OCI-LY7 (cell line): ENCODE data around the gene CDK14. TPM values are rescaled to one million over a fixed set of nuclear protein-coding genes. Genes with fewer than 3 reads are reported as not detected.

Source experiments
- BruUV-seq: library from RNA; stranded (reverse); fragments of 400-500 nt; replicated peaks from 2 replicates; lab custom pipeline; 2021; lab: Mats Ljungman, UMichigan
- CTCF ChIA-PET: fragments of 300-600 bp; sonication (Branson Sonifier 250); formaldehyde crosslinking; loops from one replicate; lab custom pipeline; 2022; ENCODE audit warnings: antibody characterized with exemption; ENCODE audit not compliant: unreplicated experiment; lab: Charles Lee
- POLR2A ChIA-PET: fragments of 300-600 bp; sonication (Branson Sonifier 250); formaldehyde crosslinking; loops from one replicate; lab custom pipeline; 2022; ENCODE audit warnings: antibody characterized with exemption; lab: Charles Lee
- DNase-seq: peaks from one replicate; pipeline ENCODE4 v3.0.0-alpha.2; 2015; ENCODE audit warnings: low spot score
- H2AFZ ChIP-seq: fragments of 200-600 bp; sonication (generic), shearing (Covaris generic); 2 replicates; pipeline ENCODE4 v1.6.1; 2014; ENCODE audit warnings: mild to moderate bottlenecking, antibody characterized with exemption, low read length, moderate library complexity
- H3K27ac ChIP-seq: fragments of 200-600 bp; sonication (generic); 2 replicates; pipeline ENCODE4 v1.5.1; 2014; ENCODE audit warnings: mixed run types, low read depth, mild to moderate bottlenecking, moderate library complexity, low read length, inconsistent platforms; ENCODE audit not compliant: poor library complexity, severe bottlenecking
- H3K36me3 ChIP-seq: fragments of 200-600 bp; sonication (generic); 2 replicates; pipeline ENCODE4 v1.6.1; 2014; ENCODE audit warnings: mild to moderate bottlenecking, antibody characterized with exemption, low read length, moderate library complexity, mixed read lengths; ENCODE audit not compliant: insufficient read depth
- H3K4me1 ChIP-seq: fragments of 200-600 bp; sonication (generic); 2 replicates; pipeline ENCODE4 v1.5.1; 2014; ENCODE audit warnings: mild to moderate bottlenecking, low read length; ENCODE audit not compliant: insufficient read depth, poor library complexity, severe bottlenecking
- H3K4me2 ChIP-seq: fragments of 200-600 bp; sonication (generic); 2 replicates; pipeline ENCODE4 v1.6.1; 2014; ENCODE audit warnings: mild to moderate bottlenecking, low read length
- H3K4me3 ChIP-seq: fragments of 200-600 bp; sonication (generic); 2 replicates; pipeline ENCODE4 v1.5.1; 2014; ENCODE audit warnings: mild to moderate bottlenecking, low read depth, low read length; ENCODE audit not compliant: poor library complexity, severe bottlenecking
- H3K79me2 ChIP-seq: fragments of 200-600 bp; sonication (generic); 2 replicates; pipeline ENCODE4 v1.6.1; 2016; ENCODE audit warnings: low read depth, mild to moderate bottlenecking, low read length, moderate library complexity, mixed read lengths; ENCODE audit not compliant: insufficient read depth
- H3K9me2 ChIP-seq: fragments of 200-600 bp; sonication (generic); 2 replicates; pipeline ENCODE4 v1.6.1; 2016; ENCODE audit warnings: mild to moderate bottlenecking, low read length, mixed read lengths; ENCODE audit not compliant: insufficient read depth
- H3K9me3 ChIP-seq: fragments of 200-600 bp; sonication (generic); 2 replicates; pipeline ENCODE4 v1.6.1; 2014; ENCODE audit warnings: mild to moderate bottlenecking, mixed run types, low read length, mixed read lengths
- H4K20me1 ChIP-seq: fragments of 200-600 bp; sonication (generic); 2 replicates; pipeline ENCODE4 v1.6.1; 2014; ENCODE audit warnings: mild to moderate bottlenecking, antibody characterized with exemption, low read length, moderate library complexity, mixed read lengths; ENCODE audit not compliant: insufficient read depth
- EZH2phosphoT487 ChIP-seq: fragments of 200-600 bp; sonication (generic); IDR thresholded peaks from 2 replicates; pipeline ENCODE4 v1.6.1; 2018; ENCODE audit warnings: low read depth, borderline replicate concordance, mild to moderate bottlenecking, mixed run types, antibody characterized with exemption, low read length, moderate library complexity, mixed read lengths
- intact Hi-C: fragments of 100-400 bp; cut with micrococcal nuclease; formaldehyde crosslinking; loops from one replicate; pipeline ENCODE4 v1.10.0; 2022; ENCODE audit not compliant: unreplicated experiment
- total RNA-seq, 2 experiments: library from RNA; depleted of rRNA in 1 of 2; stranded (reverse); fragments of >200 nt in 1 of 2; shearing (Covaris generic) in 1 of 2; gene quantifications; 2 replicates each; pipeline ENCODE4 v1.2.3, GENCODE V29; 2014 to 2022
- TF ChIP-seq, protein P1 (sequence below): fragments of 200-600 bp; sonication (generic); conservative IDR thresholded peaks from 2 replicates; pipeline ENCODE4 v1.5.1; 2014; ENCODE audit warnings: mild to moderate bottlenecking, antibody characterized with exemption, low read length, moderate library complexity, mixed read lengths

CDK14 gene
- total RNA-seq, 2 experiments from 2014 or later: 90.7 to 111 TPM

GRCh38 chr7:90674625-90675024 lies 78.5 kb downstream of the CDK14 start:
- H3K9me2 ChIP-seq: no peaks in the 10 kb centered on the region
- H3K4me2 ChIP-seq: no peak overlapping the region
- no peak for DNase-seq
- H3K4me3 ChIP-seq: no peak overlapping the region
- no peaks in the 10 kb centered on the region for H3K79me2 ChIP-seq
- no TSS peak for BruUV-seq
- H2AFZ ChIP-seq: no peak overlapping the region
- ChIA-PET POLR2A (interaction anchor here (1.1 to 1.3 kb wide), 3 partner anchors 12 to 315 kb away, joined by 3 read pairs; no protein-coding TSS in a partner anchor), CTCF (no interaction called here)
- no peak for TF ChIP-seq EZH2phosphoT487
- TF ChIP-seq, protein P1, sequence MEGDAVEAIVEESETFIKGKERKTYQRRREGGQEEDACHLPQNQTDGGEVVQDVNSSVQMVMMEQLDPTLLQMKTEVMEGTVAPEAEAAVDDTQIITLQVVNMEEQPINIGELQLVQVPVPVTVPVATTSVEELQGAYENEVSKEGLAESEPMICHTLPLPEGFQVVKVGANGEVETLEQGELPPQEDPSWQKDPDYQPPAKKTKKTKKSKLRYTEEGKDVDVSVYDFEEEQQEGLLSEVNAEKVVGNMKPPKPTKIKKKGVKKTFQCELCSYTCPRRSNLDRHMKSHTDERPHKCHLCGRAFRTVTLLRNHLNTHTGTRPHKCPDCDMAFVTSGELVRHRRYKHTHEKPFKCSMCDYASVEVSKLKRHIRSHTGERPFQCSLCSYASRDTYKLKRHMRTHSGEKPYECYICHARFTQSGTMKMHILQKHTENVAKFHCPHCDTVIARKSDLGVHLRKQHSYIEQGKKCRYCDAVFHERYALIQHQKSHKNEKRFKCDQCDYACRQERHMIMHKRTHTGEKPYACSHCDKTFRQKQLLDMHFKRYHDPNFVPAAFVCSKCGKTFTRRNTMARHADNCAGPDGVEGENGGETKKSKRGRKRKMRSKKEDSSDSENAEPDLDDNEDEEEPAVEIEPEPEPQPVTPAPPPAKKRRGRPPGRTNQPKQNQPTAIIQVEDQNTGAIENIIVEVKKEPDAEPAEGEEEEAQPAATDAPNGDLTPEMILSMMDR: no peak
- H3K9me3 ChIP-seq: no peaks in the 10 kb centered on the region
- no peaks in the 10 kb centered on the region for H4K20me1 ChIP-seq
- intact Hi-C loops: no loop called here
- H3K36me3 ChIP-seq: no peaks in the 10 kb centered on the region
- H3K4me1 ChIP-seq: no peaks in the 10 kb centered on the region
- no peak overlapping the region for H3K27ac ChIP-seq

- H4K20me1 ChIP-seq: no peaks in the 10 kb centered on the region
- BruUV-seq: no TSS peak
- ChIA-PET POLR2A (no interaction called here), CTCF (no interaction called here)
- TF ChIP-seq, protein P1: no peak
- H3K36me3 ChIP-seq: no peaks in the 10 kb centered on the region
- no peak overlapping the region for H3K4me3 ChIP-seq
- no peaks in the 10 kb centered on the region for H3K4me1 ChIP-seq
- no peak overlapping the region for H2AFZ ChIP-seq
- no peak overlapping the region for H3K4me2 ChIP-seq
- H3K9me2 ChIP-seq: no peaks in the 10 kb centered on the region
- H3K79me2 ChIP-seq: no peaks in the 10 kb centered on the region
- intact Hi-C loops: no loop called here
- H3K27ac ChIP-seq: no peak overlapping the region
- no peaks in the 10 kb centered on the region for H3K9me3 ChIP-seq
- DNase-seq: no peak
Measured at GRCh38 chr7:90675982-90676381, 79.9 kb downstream of the CDK14 start.

GRCh38 chr7:90677486-90678404 lies 81.6 kb downstream of the CDK14 start:
- ChIA-PET CTCF (no interaction called here), POLR2A (interaction anchor here (0.7 to 1.1 kb wide), 2 partner anchors 22 to 179 kb away, joined by 3 read pairs; no protein-coding TSS in a partner anchor)
- no peak overlapping the region for H3K4me3 ChIP-seq
- no peak for DNase-seq
- no peak overlapping the region for H2AFZ ChIP-seq
- H3K9me2 ChIP-seq: no peaks in the 10 kb centered on the region
- H3K9me3 ChIP-seq: no peaks in the 10 kb centered on the region
- H3K4me1 ChIP-seq: no peaks in the 10 kb centered on the region
- no peaks in the 10 kb centered on the region for H4K20me1 ChIP-seq
- no TSS peak for BruUV-seq
- no peak overlapping the region for H3K27ac ChIP-seq
- H3K4me2 ChIP-seq: no peak overlapping the region
- H3K36me3 ChIP-seq: no peaks in the 10 kb centered on the region
- TF ChIP-seq, protein P1: no peak
- H3K79me2 ChIP-seq: no peaks in the 10 kb centered on the region
- intact Hi-C loops: no loop called here
